GM18868 (cell line): Measurements from ENCODE around the gene SBF1.
A peak's percentile ranks its signal among the peaks of the same experiment; 100 is the strongest.

ENCODE experiments used
- ATAC-seq: cut with Tn5 transposase; IDR thresholded peaks from one replicate; pipeline ENCODE4 v1.9.1; 2021; ENCODE audit warnings: mild to moderate bottlenecking, moderate library complexity; ENCODE audit not compliant: unreplicated experiment

The SBF1 gene

GRCh38 chr22:50485221-50486131 lies 10.6 kb upstream of the SBF1 start:
- no peak for ATAC-seq

- ATAC-seq, result no peak
Measured at GRCh38 chr22:50483977-50484853, 9.4 kb upstream of the SBF1 start.

- ATAC-seq, result no peak
Measured at GRCh38 chr22:50483556-50483955, 8.7 kb upstream of the SBF1 start.

GRCh38 chr22:50483106-50483505 lies 8.3 kb upstream of the SBF1 start:
- no peak for ATAC-seq

DNA sequence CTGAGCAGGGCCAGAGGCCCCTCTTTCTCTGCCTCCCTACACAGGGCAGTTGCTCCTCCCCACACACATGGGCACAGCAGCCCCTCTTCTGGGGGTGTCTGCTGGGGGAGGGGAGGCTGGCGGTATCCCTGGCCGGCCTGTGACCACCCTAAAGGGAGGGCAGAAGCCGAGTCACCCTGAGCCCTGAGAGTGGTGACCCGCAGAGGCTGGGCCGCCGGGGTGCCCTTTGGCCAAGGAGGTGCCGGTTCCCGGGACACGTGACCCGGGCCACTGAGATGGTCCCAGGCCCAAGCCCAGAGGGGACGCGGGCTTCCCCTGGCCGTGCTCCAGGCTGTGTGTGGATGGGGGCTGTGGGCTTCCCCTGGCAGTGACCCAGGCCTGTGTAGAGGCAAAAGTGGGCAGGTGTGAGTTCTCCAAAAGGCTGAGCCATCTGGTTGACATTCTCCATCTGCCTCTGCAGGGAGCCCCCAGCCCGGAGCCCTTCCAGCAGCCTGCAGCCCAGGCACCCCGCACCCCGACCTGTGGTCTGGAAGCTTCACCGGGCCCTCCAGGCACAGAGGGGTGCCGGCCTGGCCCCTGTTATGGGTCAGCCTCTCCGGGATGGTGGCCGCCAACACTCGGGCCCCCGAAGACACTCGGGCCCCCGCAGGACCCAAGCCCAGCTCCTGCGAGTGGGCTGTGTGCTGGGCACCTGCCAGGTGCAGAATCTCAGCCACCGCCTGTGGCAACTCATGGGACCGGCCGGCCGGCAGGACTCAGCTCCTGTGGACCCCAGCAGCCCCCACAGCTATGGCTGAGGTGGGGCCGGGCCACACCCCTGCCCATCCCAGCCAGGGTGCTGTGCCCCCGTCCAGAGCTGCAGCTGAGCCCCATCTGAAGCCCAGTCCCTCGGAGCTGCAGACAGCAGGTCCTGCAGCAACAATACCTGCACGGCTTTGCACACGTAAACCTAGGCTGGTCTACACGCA lies 7.6 kb upstream of the SBF1 start:
- ATAC-seq, result no peak

GRCh38 chr22:50481440-50482106 lies 6.7 kb upstream of the SBF1 start, which contains the start of gene ADM2:
ADM2 (plus strand) TSS chr22:50481543; CDS start chr22:50481848, 305 bp downstream.
- no peak for ATAC-seq

DNA sequence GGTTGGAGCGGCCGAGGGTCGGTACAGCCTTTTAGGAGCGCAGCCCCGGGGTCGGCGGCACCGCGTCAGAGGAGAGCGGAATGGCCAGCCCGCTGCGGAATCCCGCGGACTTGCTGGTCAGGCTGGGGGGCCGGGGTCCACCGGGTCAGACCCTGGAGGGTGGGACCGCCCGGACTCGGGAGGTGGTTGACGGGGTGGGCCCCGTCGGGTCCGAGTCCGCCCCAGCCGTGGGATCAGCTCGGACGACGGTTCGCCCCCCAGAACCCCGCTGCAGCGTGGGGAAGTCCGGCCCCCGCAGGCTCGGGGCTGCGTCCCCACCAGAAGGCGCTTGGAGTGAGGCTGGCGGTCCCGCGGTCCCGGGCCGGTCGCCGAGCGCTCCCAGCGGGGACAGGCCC lies 6.2 kb upstream of the SBF1 start:
- no peak for ATAC-seq

DNA sequence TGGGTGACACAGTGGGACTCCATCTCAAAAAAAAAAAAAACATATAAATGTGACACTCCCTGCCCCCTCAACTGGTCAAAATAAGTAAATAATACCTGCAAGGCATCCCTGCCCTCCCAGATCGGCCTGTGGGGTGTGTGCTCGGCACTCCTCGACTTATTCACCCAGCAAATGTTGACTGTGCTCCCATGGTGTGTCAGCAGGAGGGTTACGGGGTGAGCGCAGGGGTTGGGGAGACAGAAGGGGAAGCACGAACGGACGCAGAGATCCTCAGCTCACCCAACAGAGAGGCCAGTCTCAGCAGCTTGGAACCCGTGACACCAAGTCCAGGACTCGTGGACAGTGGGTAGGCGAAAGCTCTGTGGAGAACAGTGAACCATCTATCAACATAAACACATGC lies 4.9 kb upstream of the SBF1 start:
- no peak for ATAC-seq

DNA sequence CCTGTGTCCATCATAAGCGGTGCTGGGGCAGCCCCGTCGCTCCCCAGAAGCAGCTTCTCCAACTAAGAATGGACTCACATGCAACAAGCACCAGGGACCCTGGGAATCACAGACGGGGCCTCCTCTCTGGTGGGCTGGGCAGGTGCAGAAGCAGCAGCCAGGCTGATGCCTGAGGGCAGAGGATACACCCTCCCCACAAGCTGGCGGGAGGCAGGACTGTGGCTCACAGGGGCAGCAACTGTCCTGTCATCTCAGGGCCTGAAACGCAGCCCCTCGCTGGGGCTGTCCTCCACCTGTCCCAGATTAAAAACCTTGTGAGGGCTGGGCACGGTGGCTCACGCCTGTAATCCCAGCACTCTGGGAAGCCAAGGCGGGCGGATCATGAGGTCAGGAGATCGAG lies 3.1 kb upstream of the SBF1 start:
- ATAC-seq, result no peak

DNA sequence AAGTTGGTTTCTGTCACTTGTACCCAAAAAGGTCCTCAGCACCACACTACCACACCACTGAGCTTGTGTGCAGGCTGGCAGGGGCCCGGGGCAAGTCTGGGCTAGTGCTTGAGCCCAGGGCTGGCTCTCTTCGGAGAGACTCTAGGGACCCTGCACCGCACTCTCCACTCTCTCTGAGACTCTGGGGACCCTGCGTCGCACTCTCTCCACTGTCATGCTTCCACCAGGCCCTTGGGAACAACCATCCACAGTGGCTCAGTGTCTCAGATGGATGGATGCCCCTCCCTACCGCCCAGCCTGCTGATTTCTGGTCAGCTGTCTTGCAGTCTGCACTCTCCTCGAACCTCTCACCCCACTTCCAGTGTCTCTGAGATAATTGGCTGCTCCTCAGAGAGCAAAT lies 2.0 kb upstream of the SBF1 start:
- ATAC-seq, result no peak

- ATAC-seq, result no peak
Measured at GRCh38 chr22:50475652-50476002, 792 bp upstream of the SBF1 start.

DNA sequence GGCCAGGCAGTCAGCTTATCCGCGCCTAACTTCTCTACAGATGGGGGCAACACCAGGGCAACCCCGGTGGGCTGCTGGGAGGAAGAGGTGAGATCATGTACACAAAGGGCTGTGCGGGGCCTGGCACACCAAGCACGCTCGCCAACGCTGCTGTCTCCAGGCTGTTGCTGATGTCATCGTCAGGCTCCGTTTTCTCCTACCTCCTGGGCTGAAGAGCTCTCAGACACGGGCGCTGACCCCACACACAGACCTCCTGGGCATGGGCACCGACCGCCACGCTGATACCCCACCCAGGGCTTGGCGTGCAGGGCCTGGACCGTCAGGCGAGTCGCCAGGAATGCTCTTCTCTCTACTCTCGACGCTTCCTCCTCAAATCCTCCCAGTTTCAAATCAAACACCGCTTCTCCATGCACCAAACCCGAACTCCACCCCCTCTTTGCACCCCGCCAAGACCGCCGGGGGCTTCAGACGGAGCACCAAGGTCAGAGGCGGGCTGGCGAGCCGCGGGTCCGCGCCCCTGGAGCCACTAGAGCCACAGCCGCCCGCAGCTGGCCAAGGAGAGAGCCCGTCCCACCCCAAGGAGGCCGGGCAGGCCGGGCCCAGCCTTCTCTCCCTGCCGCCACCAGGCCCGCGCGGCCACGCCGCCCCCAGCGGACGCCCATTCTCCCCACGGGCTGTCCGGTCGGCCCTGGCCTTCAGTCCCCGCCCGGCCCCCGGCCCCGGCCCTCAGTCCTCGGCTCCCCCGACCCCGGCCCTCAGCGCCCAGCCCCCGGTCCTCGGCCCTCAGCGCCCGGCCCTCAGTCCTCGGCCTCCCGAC lies 772 bp downstream of the SBF1 start:
- no peak for ATAC-seq

DNA sequence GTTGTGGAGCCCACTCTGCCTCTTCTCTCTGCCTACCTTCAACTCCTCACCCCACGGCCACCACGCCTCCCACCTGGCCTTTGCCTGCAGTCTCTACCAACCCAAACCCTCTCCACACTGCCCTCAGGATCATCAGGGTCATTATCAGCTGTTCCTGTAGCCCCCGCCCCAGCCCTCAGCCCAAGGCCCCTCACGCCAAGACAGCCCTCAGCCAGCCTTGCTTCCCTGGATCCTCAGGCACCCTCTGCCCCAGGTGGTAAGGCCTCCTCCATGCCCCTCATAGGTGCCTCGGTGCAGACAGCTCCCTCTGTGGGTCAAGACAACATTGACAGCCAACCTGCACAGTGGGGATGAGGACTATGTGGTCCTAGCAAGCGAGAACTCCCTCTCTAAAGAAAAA lies 1.7 kb downstream of the SBF1 start:
- no peak for ATAC-seq

DNA sequence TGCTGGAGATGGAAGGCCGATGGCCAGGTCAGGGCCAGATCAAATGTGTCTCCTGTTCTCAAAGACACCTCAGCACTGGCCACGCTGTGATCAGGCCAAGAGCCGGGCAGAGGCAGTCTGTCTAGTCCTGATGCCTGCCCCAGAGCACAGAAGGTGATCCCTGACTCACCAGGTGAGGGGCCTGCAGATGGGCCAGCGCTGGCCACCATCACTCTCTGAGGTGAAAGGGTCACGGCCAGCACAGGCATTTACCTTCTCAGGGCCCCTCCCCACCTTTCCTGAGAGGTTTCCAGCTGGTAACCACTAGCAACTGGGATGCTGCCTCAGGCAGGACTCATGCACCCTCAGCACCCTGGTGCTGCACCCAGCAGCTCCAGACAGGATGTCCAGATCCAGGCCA lies 2.9 kb downstream of the SBF1 start:
- ATAC-seq, result no peak

- no peak for ATAC-seq
Measured at GRCh38 chr22:50471197-50471847, 3.5 kb downstream of the SBF1 start.

GRCh38 chr22:50470491-50470890 lies 4.3 kb downstream of the SBF1 start:
- no peak for ATAC-seq

DNA sequence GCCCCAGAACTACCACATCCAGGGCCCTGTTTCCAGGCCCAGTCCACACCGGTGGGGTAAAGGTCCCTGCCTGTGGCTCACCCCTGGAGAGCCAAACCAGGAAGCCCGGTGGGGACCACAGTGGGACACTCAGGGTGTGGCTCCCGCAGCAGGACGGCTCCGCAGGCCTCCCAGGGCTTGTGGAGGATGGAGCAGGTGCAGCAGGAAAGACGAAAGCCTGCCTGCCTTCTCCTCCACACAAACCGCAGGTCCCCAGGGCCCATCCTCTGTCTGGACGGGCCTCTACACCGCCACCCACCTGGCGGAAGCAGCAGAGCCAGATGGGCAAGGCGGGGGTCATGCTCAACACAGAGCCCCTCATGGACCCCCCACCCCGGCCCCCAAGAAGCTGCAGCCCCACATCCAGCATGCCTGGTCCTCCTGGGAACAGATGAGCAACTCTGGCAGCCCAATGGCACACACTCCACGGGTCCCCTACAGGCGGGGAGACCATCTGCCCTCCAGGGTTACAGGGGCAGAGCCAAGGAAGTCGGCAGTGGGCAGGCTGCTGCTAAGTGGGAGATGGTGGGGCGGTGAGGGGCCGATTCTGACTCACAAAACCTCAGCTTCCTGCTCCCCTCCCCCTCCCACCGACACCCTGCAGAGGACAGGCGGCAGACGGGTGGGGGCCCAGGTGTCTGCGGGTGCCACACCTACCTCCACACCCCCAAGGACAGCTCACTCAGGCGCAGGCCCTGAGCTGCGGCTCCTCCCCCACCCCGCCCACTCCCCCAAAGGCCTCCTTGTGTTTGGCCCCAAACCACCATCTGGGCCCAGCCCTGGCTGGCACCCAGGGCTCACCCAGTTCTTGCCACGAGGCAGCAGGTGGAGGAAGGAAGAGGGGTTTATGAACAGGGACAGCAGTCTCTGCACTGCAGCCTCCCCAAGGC lies 5.2 kb downstream of the SBF1 start:
- ATAC-seq, result peak; percentile 70

GRCh38 chr22:50468626-50469025 lies 6.2 kb downstream of the SBF1 start:
- ATAC-seq, result no peak
